M059J (cell line): ENCODE results near the gene KRTAP5-3. TPM values are rescaled to one million over a fixed set of nuclear protein-coding genes. Genes with fewer than 3 reads are reported as not detected.
"Not testable (repeated sequence)": the region's sequence is repeated elsewhere in the genome, so short reads cannot be mapped to it uniquely, and the experiment has no call there.

Source experiments
- DNase-seq: peaks from one replicate; pipeline ENCODE4 v3.0.0-alpha.2; 2012; ENCODE audit warnings: low read depth
- total RNA-seq: library from RNA; depleted of rRNA; stranded (reverse); fragments of >200 nt; shearing (Covaris generic); gene quantifications from 2 replicates; pipeline ENCODE4 v1.2.3, GENCODE V29; 2014; rRNA removed

Gene KRTAP5-3, protein sequence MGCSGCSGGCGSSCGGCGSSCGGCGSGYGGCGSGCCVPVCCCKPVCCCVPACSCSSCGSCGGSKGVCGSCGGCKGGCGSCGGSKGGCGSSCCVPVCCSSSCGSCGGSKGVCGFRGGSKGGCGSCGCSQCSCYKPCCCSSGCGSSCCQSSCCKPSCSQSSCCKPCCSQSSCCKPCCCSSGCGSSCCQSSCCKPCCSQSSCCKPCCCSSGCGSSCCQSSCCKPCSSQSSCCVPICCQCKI
- not detected in 2 replicates for total RNA-seq

DNA sequence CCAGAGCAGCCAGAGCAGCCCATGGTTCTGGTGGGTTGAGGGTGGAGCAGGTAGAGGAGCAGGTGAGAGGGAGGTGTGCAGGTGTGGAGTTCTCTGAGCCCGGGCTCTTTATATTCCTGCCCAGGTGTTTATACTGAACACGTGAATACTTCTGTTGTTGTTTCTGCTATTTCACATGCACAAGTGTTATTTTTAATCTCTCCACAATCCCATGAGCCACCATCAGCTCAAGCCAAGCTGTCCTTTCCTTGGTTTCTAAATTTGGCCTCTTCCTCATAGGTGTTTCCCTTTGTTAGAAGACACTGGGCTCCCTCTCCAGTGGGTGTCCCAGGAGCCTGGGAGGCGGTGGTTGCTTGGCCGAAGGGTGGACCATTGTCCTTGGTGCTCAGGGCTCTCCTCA, at the start of gene KRTAP5-3:
Gene KRTAP5-3 (minus strand): TSS at position 101 of the 400 bp plus-strand sequence. CDS start 78 bp downstream, at position 23.
- DNase-seq, result no peak

DNA sequence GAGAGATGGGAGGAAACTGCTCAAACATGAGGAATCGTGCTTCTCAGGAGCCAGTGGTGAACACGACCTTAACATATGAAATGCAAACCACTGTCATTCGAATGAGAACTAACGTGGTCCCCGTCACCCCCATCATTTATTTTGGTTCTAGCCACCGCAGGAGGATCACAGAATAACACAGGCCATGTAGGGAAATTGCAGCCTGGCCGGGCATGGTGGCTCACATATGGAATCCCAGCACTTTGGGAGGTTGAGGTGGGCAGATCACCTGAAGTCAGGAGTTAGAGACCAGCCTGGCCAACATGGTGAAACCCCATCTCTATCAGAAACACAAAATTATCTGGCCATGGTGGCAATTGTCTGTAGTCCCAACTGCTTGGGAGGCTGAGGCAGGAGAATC, 48.4 kb upstream of the KRTAP5-3 start:
- no peak for DNase-seq

DNA sequence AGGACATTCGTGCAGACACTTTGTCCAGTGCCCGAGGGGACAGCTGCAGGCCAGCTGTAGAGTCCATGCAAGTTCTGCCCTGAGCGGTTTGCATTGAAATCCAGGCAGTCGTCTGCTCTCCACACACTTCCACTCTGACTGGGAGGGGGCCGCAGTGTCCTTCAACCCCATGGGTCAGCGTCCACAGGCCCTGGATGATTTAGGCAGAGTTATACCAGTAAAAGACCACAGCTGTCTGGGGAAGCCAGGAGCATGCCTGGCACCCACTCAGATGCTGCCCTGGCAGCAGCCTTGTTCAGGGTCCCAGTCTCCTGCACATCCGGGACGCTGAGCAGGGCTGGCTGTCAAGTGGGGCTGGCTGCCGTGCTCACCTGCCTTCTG, 47.8 kb upstream of the KRTAP5-3 start:
- no peak for DNase-seq

DNA sequence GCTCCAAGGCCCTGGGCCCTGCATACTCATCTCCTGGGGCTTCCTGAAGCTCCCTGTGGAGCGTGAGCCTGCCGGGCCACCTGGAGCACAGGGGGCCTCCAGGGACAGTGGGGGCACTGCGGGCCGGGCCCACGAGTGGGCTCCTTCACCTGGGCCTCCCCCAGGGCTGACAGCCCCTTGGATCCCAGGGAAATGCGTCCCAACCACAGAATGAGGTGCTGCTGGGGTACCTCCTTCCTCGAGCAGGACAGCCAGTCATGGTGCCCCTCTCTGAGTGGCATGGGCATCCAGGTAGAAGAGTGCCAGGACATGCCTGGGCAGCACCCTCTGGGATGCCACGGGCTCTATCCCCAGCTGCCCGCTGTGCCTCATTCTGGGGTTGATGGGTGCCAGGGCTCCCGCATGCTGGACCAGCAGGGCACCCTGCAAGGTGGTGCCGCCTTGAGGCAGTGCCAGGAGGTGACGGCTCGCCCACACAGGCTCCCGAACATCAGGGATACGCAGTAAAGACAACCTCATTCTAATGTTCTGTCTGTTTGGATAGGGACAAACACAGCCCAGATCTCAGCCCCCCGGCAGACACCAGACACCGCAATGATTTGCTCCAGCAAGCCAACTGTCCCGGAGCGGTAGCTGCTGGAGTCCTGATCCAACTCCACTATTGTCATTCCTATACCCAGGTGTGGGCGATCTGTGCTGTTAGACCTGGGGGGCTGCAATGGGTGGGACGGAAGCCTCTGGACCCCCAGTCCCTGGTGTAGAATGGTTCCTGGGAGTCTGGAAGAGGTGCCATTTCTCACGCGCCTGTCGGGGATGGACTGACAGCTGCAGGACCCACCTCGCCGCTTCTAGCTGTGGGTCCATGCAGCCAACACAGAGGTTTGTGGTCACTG, 47.2 kb upstream of the KRTAP5-3 start:
- DNase-seq, result no peak

DNA sequence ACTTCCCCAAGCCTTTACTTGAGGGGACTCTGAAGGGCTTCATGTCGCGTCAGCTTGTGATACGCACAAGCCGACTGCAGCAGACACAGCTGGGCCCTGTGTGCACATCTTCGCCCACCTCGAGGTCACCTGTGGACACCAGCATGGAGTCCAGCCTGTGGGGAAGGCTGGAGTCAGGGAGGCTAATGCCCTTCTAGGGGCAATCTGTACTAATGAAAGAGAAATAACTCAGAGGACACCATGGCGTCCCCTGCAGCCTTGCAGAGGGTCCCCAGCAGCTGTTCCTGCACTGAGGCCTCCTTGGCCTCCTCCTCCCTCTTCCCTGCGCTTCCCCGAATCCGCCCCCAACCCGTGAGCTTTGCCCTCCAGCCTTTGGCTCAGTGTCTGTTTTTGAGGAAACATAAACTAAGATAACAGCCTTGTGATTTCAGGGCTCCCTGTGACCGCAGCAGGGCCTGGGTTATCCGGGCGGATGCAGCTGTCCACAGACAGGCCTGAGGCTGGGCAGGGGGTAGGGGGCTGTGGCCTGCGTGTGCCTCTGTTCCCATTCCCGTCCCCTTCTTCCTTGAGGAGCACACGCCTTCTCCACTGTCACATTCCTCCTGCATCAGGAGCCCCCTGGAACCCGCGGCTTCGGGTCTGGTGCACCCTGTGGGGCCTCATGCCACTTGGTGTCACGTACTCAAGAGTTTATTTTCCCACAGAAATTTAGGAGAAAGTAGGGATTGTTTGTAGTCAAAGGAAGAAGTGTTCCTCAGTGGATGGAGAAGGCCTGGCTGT, 46.3 kb upstream of the KRTAP5-3 start:
- no peak for DNase-seq

DNA sequence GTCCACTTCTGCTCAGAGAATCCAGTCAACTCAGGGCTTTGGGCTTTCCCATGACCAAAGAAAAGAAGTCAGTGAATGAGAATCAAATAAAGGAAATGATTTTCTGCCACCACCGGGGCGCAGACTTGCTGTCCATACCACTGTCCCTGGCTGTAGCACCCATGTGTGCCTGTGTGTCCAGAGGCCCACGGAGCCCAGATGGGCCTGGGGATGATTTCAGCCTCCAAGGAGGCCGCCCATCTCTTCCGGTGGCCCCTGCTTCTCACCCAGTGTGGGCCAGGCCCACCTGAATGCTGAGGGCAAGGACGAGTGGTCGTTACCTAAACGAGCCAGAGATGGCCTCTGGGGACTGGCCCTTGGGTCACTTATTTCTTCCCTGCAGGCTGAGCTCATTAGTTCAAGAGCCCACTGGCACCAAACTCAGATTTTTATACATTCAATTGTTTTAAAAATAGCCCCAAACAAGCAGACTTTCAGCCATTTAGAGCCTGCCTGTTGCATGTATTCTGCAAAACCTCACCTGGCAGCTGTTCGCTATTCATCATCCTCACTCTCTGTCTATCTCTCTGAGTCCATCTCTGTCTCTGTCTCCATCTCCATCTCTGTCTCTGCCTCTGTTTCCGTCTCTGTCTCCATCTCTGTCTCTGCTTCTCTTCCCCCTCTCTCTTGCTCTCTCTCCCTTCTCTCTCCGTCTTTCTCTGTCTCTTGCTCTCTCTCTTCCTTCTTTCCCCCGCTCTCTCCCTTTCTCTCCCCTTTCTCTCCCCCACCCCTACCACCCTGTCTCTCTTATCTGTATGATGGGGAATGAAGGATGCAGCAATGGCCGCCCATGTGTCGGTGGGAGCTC, 45.5 kb upstream of the KRTAP5-3 start:
- no peak for DNase-seq

DNA sequence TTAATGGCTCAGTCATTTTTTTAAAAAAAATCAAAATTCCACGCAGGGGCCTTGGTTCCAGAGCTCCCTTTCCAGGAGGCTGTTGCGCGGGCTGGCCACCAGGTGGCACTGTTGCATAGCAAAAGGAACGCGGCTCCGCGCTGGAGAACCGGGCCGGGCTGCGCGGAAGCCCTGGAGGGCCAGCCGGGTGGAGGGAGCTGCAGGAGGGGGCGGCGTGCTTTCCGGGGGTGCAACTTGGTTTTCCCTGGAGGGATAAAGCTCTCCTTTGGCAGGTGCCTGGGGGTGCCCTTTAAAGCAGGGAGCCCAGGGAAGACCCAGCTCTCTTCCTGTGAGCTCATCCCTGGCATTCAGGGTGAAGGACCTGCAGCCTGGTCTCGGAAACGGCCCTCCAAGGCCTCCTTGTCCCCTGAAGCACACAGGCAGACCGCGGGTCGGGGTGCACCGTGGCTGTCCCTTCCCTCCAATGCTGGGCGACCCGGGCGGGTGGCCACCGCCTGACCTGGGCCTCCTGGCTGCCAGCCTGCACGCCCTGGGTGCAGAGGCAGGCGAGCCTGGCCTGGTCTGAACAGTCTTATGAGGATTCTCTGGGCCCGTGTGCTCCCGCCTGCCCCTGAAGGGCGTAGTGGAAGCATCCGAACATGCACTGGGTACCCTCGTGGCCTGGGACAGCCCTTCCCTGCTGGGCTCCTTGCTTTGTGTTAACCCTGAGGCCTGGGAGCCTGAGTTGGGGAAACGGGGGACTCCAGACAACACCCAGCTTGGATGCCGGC, 44.7 kb upstream of the KRTAP5-3 start:
- peak; percentile 40 for DNase-seq

DNA sequence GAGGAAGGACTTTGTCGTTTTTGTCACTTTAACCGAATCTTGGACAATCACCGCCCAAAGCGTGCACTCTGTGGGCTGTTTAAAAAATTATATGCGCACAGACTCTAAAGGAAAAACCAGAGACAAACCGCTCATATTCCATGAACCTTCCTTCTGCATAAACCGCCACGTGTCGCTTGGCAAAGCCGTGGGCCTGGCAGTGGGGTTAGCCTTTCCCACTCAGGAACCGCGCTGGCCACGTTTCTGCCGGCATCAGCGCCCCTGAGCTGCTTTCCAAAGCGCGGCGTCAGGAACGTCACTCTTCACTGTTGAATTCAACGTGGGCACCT, 44.1 kb upstream of the KRTAP5-3 start:
- DNase-seq, result no peak

DNA sequence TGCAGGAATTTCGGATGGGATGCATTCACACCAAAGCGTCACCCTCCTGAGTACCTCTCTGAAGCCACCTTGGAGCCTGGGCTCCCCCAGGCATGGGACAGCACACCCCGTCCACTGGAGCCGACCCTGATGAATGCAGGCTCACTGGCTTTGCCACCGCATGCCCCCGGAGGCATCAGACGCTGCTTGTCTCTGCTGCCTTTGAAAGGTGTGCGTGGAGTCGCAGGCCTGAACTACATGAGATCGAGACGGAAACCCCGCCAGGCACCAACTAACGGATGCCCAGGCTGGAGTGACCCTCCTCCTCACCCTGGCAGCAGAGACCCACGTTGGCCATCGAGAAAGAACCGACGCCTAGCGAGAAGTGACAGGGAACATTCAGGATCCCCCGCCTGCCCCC, 43.8 kb upstream of the KRTAP5-3 start:
- no peak for DNase-seq

DNA sequence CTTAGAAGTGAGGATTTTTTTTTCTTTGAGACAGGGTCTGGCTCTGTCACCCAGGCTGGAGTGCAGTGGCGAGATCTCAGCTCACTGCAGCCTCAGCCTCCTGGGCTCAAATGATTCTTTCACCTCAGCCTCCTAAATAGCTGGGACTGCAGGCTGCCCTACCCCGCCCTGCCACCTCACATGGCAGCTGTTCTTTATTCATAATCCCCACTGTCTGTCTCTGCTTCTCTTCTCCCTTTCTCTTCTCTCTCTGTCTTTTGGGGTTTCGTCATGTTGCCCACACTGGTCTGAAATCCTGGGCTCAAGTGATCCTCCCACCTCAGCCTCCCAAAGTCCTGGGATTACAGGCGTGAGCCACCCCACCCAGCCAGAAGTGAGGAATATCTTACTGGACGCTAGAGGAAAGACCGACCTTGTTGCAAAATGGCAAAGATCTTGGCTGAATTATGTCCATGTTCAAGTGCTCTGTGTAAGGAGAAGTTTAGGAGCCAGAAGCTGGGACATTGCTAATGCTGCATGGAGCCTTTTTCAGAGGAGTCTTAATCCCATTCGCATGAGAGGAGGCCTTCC, 43.2 kb upstream of the KRTAP5-3 start:
- no peak for DNase-seq

DNA sequence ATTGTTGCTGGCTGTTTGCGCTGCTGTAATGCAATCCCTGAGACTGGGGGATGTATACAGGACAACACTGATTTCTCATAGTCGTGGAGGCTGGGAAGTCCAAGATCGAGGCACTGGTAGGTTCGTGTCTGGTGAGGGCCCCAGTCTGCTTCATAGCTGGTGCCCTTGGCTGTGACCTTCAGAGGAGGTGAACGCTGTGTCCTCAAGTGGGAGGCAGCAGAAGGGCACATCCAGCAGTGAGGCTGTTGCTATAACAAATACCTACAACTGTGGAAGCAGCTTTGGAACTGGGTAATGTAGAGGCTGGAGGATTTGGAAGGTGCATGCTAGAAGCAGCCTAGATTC, 42.6 kb upstream of the KRTAP5-3 start:
- DNase-seq, result no peak

DNA sequence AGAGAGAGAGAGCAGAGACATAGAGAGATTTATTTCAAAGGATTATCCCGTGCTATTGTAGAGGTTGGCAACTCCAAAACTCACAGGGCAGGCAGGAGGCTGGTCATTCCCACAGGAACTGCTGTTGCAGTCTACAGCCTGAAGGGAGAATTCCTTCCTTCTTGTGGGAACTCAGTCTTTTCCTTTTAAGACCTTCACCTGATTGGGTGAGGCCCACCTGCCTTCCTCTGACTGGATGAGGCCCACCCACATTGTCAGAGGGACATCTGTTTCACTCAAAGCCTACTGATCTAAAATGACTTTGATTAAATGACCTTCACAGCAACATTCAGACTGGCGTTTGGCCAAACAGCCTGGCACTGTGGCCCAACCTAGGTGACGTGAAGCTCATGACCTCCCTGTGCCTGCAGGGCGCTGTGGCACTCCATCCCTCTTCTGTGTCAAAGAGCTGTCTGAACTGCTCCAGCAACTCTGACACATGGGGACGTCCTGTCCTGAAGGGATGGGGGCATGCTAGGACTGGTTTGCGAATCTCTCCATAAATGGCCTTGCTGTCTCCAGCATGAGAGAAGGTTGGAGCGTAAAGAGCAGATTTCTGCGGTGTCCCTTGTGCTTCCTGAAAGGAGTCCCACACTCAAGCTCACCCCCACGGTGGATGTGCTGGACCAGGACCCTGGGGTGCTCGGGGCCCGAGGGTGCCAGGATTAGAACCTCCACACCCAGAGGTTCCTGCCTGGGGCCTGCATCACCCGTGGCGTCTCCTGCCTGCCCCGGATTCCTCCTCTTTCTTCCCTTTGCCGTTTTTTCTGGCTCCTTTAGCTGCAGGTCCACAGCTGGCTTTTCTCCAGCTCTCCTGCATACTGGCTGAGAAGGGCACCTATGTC, 42.0 kb upstream of the KRTAP5-3 start:
- DNase-seq, result no peak

DNA sequence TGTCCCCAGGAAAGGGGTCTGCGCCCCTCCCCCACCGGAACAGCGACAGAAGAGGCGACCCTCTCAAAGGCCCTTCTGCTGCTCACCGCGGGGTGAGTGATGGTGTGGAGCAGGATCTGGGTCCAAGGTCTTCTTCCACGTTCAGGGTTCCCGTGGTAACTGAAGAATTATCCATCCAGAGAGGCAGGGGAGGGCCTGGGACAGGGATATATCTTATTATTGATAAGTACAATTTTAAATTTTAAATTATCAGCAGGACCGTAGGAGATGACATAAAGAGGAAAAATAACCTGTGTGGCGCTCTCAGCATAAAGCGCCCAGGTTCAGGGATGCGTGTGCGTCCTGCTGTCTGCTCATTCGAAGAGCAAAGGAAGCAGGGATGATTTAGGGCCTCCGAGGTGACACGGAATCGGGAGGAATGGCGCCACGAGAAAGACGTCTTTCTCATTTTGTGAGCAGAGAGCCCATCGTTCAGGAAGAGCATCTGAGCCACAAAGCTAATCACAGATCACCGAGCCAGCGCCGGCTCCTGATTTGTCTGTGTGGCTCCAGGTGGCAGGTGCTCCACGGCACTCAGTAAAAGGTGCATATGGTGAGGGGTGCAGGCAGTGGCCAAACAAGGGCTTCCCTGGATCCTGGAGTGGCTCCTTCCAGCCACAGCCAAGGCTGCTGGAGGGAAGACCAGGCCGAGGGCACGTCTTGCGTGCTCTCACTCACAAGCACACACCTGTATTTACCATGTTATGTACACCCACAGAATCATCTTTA, 40.6 kb upstream of the KRTAP5-3 start:
- DNase-seq, result no peak

DNA sequence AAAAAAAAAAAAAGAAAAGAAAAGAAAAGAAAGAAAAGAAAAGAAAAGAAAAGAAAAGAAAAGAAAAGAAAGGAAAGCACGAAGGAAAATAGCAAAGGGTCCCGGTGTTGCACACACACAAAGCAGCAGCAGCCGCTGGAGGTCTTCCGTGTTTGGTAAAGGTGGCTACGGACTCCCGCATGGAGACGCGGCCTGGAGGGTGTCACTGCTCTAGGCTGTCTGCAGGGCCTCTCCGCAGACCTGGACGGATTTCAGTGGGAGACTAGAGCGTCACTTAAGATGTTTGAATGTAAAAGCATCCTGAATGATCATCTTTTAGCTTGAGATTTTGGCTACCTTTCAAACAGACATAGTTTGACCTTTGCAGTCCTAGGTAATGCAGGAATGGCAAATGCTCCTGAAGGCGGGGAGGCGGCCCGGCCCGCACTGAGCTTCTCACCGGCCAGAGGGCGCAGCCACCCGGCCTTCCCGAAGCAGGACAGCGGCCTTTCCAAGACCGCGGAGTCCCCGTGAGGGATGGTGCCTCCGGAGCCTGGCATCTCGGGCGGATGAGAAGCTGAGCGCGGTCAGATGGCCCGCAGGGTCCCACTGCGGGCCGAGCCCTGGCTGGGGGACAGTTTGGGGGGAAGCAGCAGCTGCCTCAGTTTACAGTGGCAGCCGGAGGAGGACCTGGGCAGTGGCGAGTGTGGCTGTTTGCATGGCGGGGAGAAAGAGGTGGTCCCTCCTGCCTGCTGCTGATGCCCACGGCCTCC, 39.8 kb upstream of the KRTAP5-3 start:
- DNase-seq, result no peak

DNA sequence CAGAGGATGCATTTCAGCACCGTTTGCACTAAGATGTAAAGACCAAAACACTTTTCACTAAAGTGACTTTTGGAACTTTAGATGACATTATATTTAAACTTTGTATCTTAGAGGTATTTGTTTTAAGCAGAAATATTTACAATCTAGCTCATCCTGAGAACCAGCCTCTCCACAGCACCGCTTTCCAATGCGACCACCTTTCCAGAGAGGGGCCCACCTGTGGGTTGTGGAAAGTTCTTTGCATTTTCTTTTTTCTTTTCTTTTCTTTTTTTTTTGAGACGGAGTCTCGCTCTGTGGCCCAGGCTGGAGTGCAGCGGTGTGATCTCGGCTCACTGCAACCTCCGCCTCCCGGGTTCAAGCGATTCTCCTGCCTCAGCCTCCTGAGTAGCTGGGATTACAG, 38.3 kb upstream of the KRTAP5-3 start:
- not testable (repeated sequence) for DNase-seq

DNA sequence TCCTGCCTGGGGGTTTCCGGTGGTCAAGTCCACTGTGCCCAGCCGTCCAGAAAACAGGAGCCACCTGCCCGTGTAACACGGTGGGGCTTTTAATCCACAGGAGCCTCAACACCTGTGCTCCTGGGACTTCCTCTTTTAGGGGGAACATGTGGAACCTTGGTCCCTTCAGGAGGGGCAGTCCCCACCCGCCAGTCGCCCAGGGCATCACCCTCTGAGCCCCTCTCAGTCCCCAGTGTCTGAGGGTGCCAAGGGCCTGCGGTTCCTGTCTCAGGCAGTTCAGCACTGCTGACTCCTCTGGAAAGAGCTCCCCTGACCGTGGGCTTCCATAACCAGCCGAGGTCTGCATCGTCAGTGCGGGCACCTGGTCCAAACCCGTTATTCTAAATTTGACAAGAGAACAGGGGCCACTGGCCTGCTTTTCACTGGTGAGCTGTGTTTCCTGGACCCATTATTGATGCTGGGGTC, 37.1 kb upstream of the KRTAP5-3 start:
- DNase-seq, result no peak

DNA sequence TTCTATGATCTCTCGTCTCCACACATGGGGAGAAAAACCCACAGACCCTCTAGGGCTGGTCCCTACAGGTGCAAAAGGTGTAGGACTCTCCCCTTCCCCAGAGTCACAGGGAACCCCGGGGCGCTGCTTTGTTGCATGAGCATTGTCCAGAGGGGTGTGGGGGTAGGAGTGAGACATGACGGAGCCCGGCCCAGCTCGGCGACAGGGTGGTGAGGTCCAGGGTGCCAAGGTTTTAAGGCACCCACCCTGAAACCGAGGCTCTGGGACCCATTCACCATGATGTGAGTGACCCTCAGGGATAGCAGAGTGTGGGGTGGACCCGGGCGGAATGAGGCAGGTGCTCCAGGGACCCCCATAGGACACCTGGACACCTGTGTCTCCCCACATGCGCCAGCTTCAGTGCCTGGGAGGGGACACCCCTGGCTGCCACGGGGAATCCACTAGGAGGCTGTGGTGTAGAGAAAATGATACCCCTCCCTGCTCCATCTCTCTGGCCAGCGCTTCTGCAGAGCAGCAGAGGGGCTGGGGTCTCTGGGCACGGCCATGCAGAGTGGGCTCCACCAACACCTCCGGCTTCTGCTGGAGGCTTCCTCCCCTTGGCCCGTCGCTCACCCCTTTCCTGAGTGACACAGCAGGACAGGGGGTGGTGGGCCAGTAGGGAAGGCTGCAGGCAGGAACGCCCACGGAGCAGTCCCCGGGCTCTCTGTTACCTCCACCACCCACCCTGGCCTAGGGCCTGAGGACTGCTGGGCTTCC, 36.5 kb upstream of the KRTAP5-3 start:
- no peak for DNase-seq
